A549 (cell line): Measurements from ENCODE around the gene ANTXR1. TPM values are rescaled to one million over a fixed set of nuclear protein-coding genes. Genes with fewer than 3 reads are reported as not detected.

Experiments
- ATAC-seq, 2 experiments: fragments of 200-7000 bp in 1 of 2; fragments of >200 bp in 1 of 2; cut with Nextera tagmentation in 1 of 2; cut with Tn5 transposase in 1 of 2; 3 replicates each; pipeline versions ENCODE4 v1.8.0 to v1.9.1; 2018 to 2020; ENCODE audit warnings: mild to moderate bottlenecking in 1 of 2, moderate library complexity in 1 of 2
- CTCF ChIA-PET: fragments of 300-600 bp; sonication (Branson Sonifier 250); formaldehyde crosslinking; extraction: SDS; loops from one replicate; lab custom pipeline; 2021; ENCODE audit warnings: antibody characterized with exemption, inconsistent platforms; lab: Yijun Ruan, JAX
- POLR2A ChIA-PET: fragments of 350-600 bp; formaldehyde crosslinking; extraction: SDS; loops from one replicate; lab custom pipeline; 2021; ENCODE audit warnings: antibody characterized with exemption, inconsistent platforms; lab: Yijun Ruan, JAX
- DNase-seq, 2 experiments: peaks; one replicate each; pipeline versions ENCODE4 v3.0.0 to v3.0.0-alpha.2; 2011 to 2016; ENCODE audit warnings: low read depth in 1 of 2, low spot score in 1 of 2
- FAIRE-seq: peaks from 2 replicates; lab custom pipeline; 2011; peaks lifted over from hg19 to GRCh38; lab: Jason Lieb, UNC
- H3K27ac ChIP-seq, 2 experiments: fragments of >200 bp; sonication (Bioruptor Twin); formaldehyde crosslinking; 3 replicates each; pipeline ENCODE4 v1.5.1; 2016 to 2017
- H3K4me1 ChIP-seq: fragments of >200 bp; sonication (Bioruptor Twin); formaldehyde crosslinking; 3 replicates; pipeline ENCODE4 v1.6.1; 2016
- H3K4me2 ChIP-seq: fragments of >200 bp; sonication (Bioruptor Twin); formaldehyde crosslinking; 3 replicates; pipeline ENCODE4 v1.6.1; 2016
- H3K4me3 ChIP-seq: fragments of >200 bp; sonication (Bioruptor Twin); formaldehyde crosslinking; 3 replicates; pipeline ENCODE4 v1.5.1; 2016
- H3K9me3 ChIP-seq: fragments of >200 bp; sonication (Bioruptor Twin); formaldehyde crosslinking; 3 replicates; pipeline ENCODE4 v1.6.1; 2016
- ATOH8 ChIP-seq: fragments of 250-450 bp; sonication (Bioruptor Pico); IDR thresholded peaks from 2 replicates; pipeline ENCODE4 v1.5.0; 2020; ENCODE audit warnings: low read depth, mild to moderate bottlenecking, moderate library complexity
- CBX2 ChIP-seq: fragments of 200-600 bp; sonication (generic); IDR thresholded peaks from 2 replicates; pipeline ENCODE4 v1.6.1; 2016; ENCODE audit warnings: low read depth, mild to moderate bottlenecking, borderline replicate concordance
- CEBPB ChIP-seq, 2 experiments: fragments of >200 bp in 1 of 2; sonication (Bioruptor Twin) in 1 of 2; formaldehyde crosslinking in 1 of 2; IDR thresholded peaks; 2 replicates each; pipeline ENCODE4 v1.6.1; 2012 to 2016
- CHD2 ChIP-seq: fragments of 150-350 bp; IDR thresholded peaks from 2 replicates; pipeline ENCODE4 v1.6.1; 2014; ENCODE audit warnings: low read length; ENCODE audit not compliant: partially characterized antibody
- E2F6 ChIP-seq: IDR thresholded peaks from 2 replicates; pipeline ENCODE4 v1.6.1; 2012; ENCODE audit warnings: low read depth, borderline replicate concordance
- ESRRA ChIP-seq: fragments of 150-350 bp; IDR thresholded peaks from 2 replicates; pipeline ENCODE4 v1.6.1; 2014; ENCODE audit warnings: mild to moderate bottlenecking, low read length, borderline replicate concordance
- FOSL2 ChIP-seq, 2 experiments: fragments of 450-650 bp in 1 of 2; fragments of >200 bp in 1 of 2; sonication (Bioruptor Twin) in 1 of 2; formaldehyde crosslinking; IDR thresholded peaks; 2 replicates each; pipeline versions ENCODE4 v1.5.0 to v1.6.1; 2016 to 2020; ENCODE audit warnings: mild to moderate bottlenecking in 1 of 2, moderate library complexity in 1 of 2
- GATA3 ChIP-seq: IDR thresholded peaks from 2 replicates; pipeline ENCODE4 v1.6.1; 2012; ENCODE audit warnings: borderline replicate concordance
- HOXA7 ChIP-seq: fragments of 250-450 bp; sonication (Bioruptor Pico); IDR thresholded peaks from 2 replicates; pipeline ENCODE4 v1.5.0; 2020; ENCODE audit warnings: mild to moderate bottlenecking, moderate library complexity
- HOXB5 ChIP-seq: fragments of 250-450 bp; sonication (Bioruptor Pico); IDR thresholded peaks from 2 replicates; pipeline ENCODE4 v1.5.0; 2020; ENCODE audit warnings: mild to moderate bottlenecking, moderate library complexity
- JUN ChIP-seq, 2 experiments: fragments of >200 bp; sonication (Bioruptor Twin); formaldehyde crosslinking; IDR thresholded peaks; 2 replicates in 1 of 2; 3 replicates in 1 of 2; pipeline ENCODE4 v1.6.1; 2016 to 2017
- JUNB ChIP-seq: fragments of >200 bp; sonication (Bioruptor Twin); formaldehyde crosslinking; IDR thresholded peaks from 2 replicates; pipeline ENCODE4 v1.6.1; 2016
- KDM1A ChIP-seq: fragments of 200-600 bp; sonication (generic); IDR thresholded peaks from 2 replicates; pipeline ENCODE4 v1.6.1; 2016; ENCODE audit warnings: low read depth, mild to moderate bottlenecking
- KDM5A ChIP-seq: fragments of 200-600 bp; sonication (generic); IDR thresholded peaks from 2 replicates; pipeline ENCODE4 v1.6.1; 2016; ENCODE audit warnings: antibody characterized with exemption, mild to moderate bottlenecking
- MAFK ChIP-seq: fragments of 450-650 bp; IDR thresholded peaks from 2 replicates; pipeline ENCODE4 v1.6.1; 2014; ENCODE audit not compliant: partially characterized antibody
- MAX ChIP-seq: IDR thresholded peaks from 2 replicates; pipeline ENCODE4 v1.6.1; 2012
- MAZ ChIP-seq: fragments of 150-350 bp; IDR thresholded peaks from 2 replicates; pipeline ENCODE4 v1.6.1; 2014; ENCODE audit warnings: antibody characterized with exemption, low read depth, low read length, borderline replicate concordance
- RAD21 ChIP-seq, 2 experiments: fragments of >200 bp in 1 of 2; sonication (Bioruptor Twin) in 1 of 2; formaldehyde crosslinking in 1 of 2; IDR thresholded peaks in 1 of 2; conservative IDR thresholded peaks in 1 of 2; 2 replicates in 1 of 2; 3 replicates in 1 of 2; pipeline ENCODE4 v1.6.1; 2012 to 2018; ENCODE audit warnings: inconsistent platforms in 1 of 2
- SMC3 ChIP-seq: fragments of >200 bp; sonication (Bioruptor Twin); formaldehyde crosslinking; IDR thresholded peaks from 3 replicates; pipeline ENCODE4 v1.6.1; 2018; ENCODE audit warnings: inconsistent platforms
- TFCP2L1 ChIP-seq: fragments of 250-450 bp; sonication (Bioruptor Pico); IDR thresholded peaks from 2 replicates; pipeline ENCODE4 v1.5.0; 2021; ENCODE audit warnings: mild to moderate bottlenecking
- ZC3H11A ChIP-seq: fragments of 450-650 bp; IDR thresholded peaks from 2 replicates; pipeline ENCODE4 v1.6.1; 2014; ENCODE audit warnings: antibody characterized with exemption, mild to moderate bottlenecking
- ZSCAN20 ChIP-seq: fragments of 250-450 bp; sonication (Bioruptor Pico); IDR thresholded peaks from 2 replicates; pipeline ENCODE4 v1.8.0; 2022; ENCODE audit warnings: mild to moderate bottlenecking, moderate library complexity
- WGBS: methylation state at CpG from one replicate; pipeline ENCODE4 v1.1.6; 2017; ENCODE audit errors: missing lambda C conversion rate; 5-methylcytosine and 5-hydroxymethylcytosine counted together
- polyA plus RNA-seq, 4 experiments: library from polyadenylated mRNA; depleted of rRNA in 3 of 4; stranded (reverse); fragments of >200 nt; fragmentation: RNase III in 1 of 4; extraction: RNeasy Plus Mini Kit Qiagen cat#74134 plus additional on column Dnase treatment in 1 of 4; gene quantifications; 2 replicates in 3 of 4; 3 replicates in 1 of 4; pipeline ENCODE4 v1.2.3, GENCODE V29; 2011 to 2017

Gene ANTXR1
- polyA plus RNA-seq, 2 of the 4 experiments (the other 2 are of a cell fraction), result 161 to 194 TPM

- H3K4me2 ChIP-seq, result peak overlapping the region; percentile 57
- DNase-seq, result peak; percentile 65 to 93
- ChIA-PET POLR2A (no interaction called here), CTCF (interaction anchor here (1.0 to 2.0 kb wide), 4 partner anchors 12 to 129 kb away, joined by 3 to 6 read pairs (median 4); no protein-coding TSS in a partner anchor)
- peaks cover 23% of the 10 kb centered on the region for H3K4me1 ChIP-seq
- peak overlapping the region; percentile 64 to 81 for H3K27ac ChIP-seq
- no peak overlapping the region for H3K4me3 ChIP-seq
- TF ChIP-seq JUN (IDR thresholded peaks at IDR 0.05), result peak; percentile 44 to 59; a peak in 2 of 5 replicates
- TF ChIP-seq JUNB, result no peak
- no peak for TF ChIP-seq MAZ
- 0 out of 2 replicates have a peak, but pooled peaks have one; percentile 44 for TF ChIP-seq TFCP2L1
- TF ChIP-seq KDM1A, result no peak
- no peak for TF ChIP-seq KDM5A
- TF ChIP-seq MAX, result peak; percentile 72
- 0 out of 2 replicates have a peak, but pooled peaks have one; percentile 40 for TF ChIP-seq E2F6
- no peak for TF ChIP-seq CBX2
- TF ChIP-seq HOXB5 (CRISPR knock-in tag), result no peak
- peak; percentile 37; the same call in 2 of the 3 replicates for TF ChIP-seq SMC3
- peak in 1 of 2 experiments; percentile 37; a peak in 1 of 5 replicates for TF ChIP-seq RAD21 (conservative IDR thresholded peaks at IDR 0.05 in 1 of 2, IDR thresholded peaks at IDR 0.05 in 1 of 2)
- peak; percentile 35 to 87 for TF ChIP-seq CEBPB (IDR thresholded peaks at IDR 0.05)
- peak; percentile 88 to 95 for ATAC-seq
- no peaks in the 10 kb centered on the region for H3K9me3 ChIP-seq
- WGBS, result 61% methylated on average over 8 of the region's 20 CpGs
- no peak for FAIRE-seq
Observed at GRCh38 chr2:69177785-69178636, 165.0 kb downstream of the ANTXR1 start.

GRCh38 chr2:69178756-69179155, 165.8 kb downstream of the ANTXR1 start:
- CTCF ChIA-PET, result interaction anchor here (1.8 to 3.5 kb wide), 2 partner anchors 11 kb away, joined by 4 to 12 read pairs; no protein-coding TSS in a partner anchor
- TF ChIP-seq ZC3H11A (no peak), MAFK (no peak), ATOH8 (no peak), HOXA7 (CRISPR knock-in tag) (no peak), GATA3 (no peak)
- peak overlapping the region in 1 of 2 experiments; percentile 81; a peak in 4 of 6 replicates for H3K27ac ChIP-seq
- H3K4me2 ChIP-seq, result no peak overlapping the region
- H3K9me3 ChIP-seq, result no peaks in the 10 kb centered on the region
- WGBS, result 95% methylated on average over 3 of the region's 3 CpGs
- FAIRE-seq (no peak), ATAC-seq (no peak), DNase-seq (no peak)
- H3K4me1 ChIP-seq, result peaks cover 23% of the 10 kb centered on the region
- H3K4me3 ChIP-seq, result no peak overlapping the region
- POLR2A ChIA-PET, result no interaction called here

- 97% methylated on average over 1 of the region's 1 CpG for WGBS
- POLR2A ChIA-PET, result no interaction called here
- no peak for FAIRE-seq
- H3K4me3 ChIP-seq, result no peak overlapping the region
- no peaks in the 10 kb centered on the region for H3K9me3 ChIP-seq
- no peak for TF ChIP-seq CHD2
- TF ChIP-seq FOSL2 (IDR thresholded peaks at IDR 0.05), result no peak
- TF ChIP-seq FOSL2 (CRISPR knock-in tag; IDR thresholded peaks at IDR 0.05), result no peak
- TF ChIP-seq GATA3, result no peak
- TF ChIP-seq ZSCAN20 (CRISPR knock-in tag), result no peak
- no peak for TF ChIP-seq ESRRA
- TF ChIP-seq SMC3, result no peak
- TF ChIP-seq, all 56 proteins: peak for 0
- peaks cover 23% of the 10 kb centered on the region for H3K4me1 ChIP-seq
- ATAC-seq (no peak), DNase-seq (no peak)
- CTCF ChIA-PET, result interaction anchor here (1.1 to 3.5 kb wide), 4 partner anchors 10 to 167 kb away, joined by 3 to 17 read pairs (median 8); partner anchors contain the start of gene ANTXR1
- H3K27ac ChIP-seq, result peak overlapping the region in 1 of 2 experiments; percentile 42; a peak in 2 of 6 replicates
- no peak overlapping the region for H3K4me2 ChIP-seq
Observed at GRCh38 chr2:69180227-69180626, 167.2 kb downstream of the ANTXR1 start.
